Loucy (cell line): ENCODE measurements around the gene NKPD1.

Source experiments
- CTCF ChIP-seq: fragments of 200-600 bp; sonication (generic); conservative IDR thresholded peaks from 2 replicates; pipeline ENCODE4 v1.5.1; 2014; ENCODE audit warnings: mild to moderate bottlenecking, antibody characterized with exemption, low read length
- EZH2phosphoT487 ChIP-seq: fragments of 200-600 bp; IDR thresholded peaks from 2 replicates; pipeline ENCODE4 v1.6.1; 2018; ENCODE audit warnings: antibody characterized with exemption, mild to moderate bottlenecking, moderate library complexity, borderline replicate concordance

GRCh38 chr19:45142726-45143110 lies 18.1 kb downstream of the NKPD1 start:
- no peak for TF ChIP-seq CTCF
- TF ChIP-seq EZH2phosphoT487: no peak
